KMS-11 (cell line): ENCODE measurements around the gene MITF.

Experiments used
- H2AFZ ChIP-seq: fragments of 200-600 bp; sonication (generic); 2 replicates; pipeline ENCODE4 v1.6.1; 2016; ENCODE audit warnings: antibody characterized with exemption, mixed run types, low read depth
- H3K27ac ChIP-seq: fragments of 200-600 bp; sonication (generic); 2 replicates; pipeline ENCODE4 v1.6.1; 2016; ENCODE audit warnings: mild to moderate bottlenecking, mixed run types
- H3K27me3 ChIP-seq: fragments of 200-600 bp; sonication (generic); 2 replicates; pipeline ENCODE4 v1.6.1; 2017; ENCODE audit warnings: mild to moderate bottlenecking, low read depth, mixed run types, moderate library complexity; ENCODE audit not compliant: insufficient read depth
- H3K36me3 ChIP-seq: fragments of 200-600 bp; sonication (generic); 2 replicates; pipeline ENCODE4 v1.6.1; 2017; ENCODE audit warnings: mild to moderate bottlenecking, mixed run types; ENCODE audit not compliant: insufficient read depth
- H3K4me1 ChIP-seq: fragments of 200-600 bp; sonication (generic); 2 replicates; pipeline ENCODE4 v1.6.1; 2016; ENCODE audit warnings: mild to moderate bottlenecking, low read depth, mixed run types; ENCODE audit not compliant: poor library complexity, severe bottlenecking
- H3K4me2 ChIP-seq: fragments of 200-600 bp; sonication (generic); 2 replicates; pipeline ENCODE4 v1.7.0; 2016; ENCODE audit warnings: mild to moderate bottlenecking, mixed run types
- H3K4me3 ChIP-seq: fragments of 200-600 bp; sonication (generic); IDR thresholded peaks from 2 replicates; pipeline ENCODE4 v1.6.1; 2017; ENCODE audit warnings: low read depth, low read length, mixed read lengths; ENCODE audit not compliant: insufficient read depth
- H3K79me2 ChIP-seq: fragments of 200-600 bp; sonication (generic); 2 replicates; pipeline ENCODE4 v1.6.1; 2016; ENCODE audit warnings: low read depth, mixed run types; ENCODE audit not compliant: insufficient read depth
- H3K9ac ChIP-seq: fragments of 200-600 bp; sonication (generic); 2 replicates; pipeline ENCODE4 v1.6.1; 2016; ENCODE audit warnings: mild to moderate bottlenecking, mixed run types
- H4K20me1 ChIP-seq: fragments of 200-600 bp; sonication (generic); 2 replicates; pipeline ENCODE4 v1.6.1; 2016; ENCODE audit warnings: mild to moderate bottlenecking, mixed run types; ENCODE audit not compliant: insufficient read depth
- TF ChIP-seq, protein P1 (sequence below): fragments of 200-600 bp; sonication (generic); conservative IDR thresholded peaks from 2 replicates; pipeline ENCODE4 v1.6.1; 2017; ENCODE audit warnings: low read depth, mild to moderate bottlenecking, antibody characterized with exemption, low read length, moderate library complexity, mixed read lengths

MITF gene

DNA sequence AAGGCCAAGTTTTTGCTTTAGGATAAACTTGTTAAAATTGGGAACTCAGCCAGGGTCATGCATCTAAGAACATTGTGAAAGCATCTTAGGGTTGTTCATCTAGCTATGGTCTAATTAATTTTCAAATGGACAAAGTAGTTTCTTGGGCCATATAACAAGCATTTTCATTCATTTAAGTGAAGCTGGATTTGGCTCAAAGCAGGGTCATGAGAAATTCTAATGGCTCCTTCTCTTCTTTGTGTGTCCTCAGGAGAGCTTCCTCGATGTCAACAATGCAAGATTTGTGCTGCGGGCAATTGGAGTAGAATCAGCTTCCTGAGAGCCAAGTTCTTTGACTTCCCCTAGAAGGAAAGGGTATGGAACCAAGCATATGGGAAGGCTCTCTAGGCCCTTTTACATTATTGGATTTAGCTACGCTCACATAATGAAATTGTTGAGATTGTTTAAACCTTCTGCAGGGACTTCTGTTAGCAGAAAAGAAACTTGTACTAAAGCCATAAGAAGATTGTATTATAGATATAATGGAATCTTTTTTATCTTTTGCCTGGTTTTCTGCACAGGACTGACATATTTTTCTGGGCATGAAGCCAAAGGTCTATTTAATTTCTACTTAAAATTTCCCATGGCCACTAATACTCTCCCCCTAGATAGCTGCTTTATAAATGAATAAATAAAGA is 258.5 kb downstream of the MITF start:
- TF ChIP-seq, protein P1, sequence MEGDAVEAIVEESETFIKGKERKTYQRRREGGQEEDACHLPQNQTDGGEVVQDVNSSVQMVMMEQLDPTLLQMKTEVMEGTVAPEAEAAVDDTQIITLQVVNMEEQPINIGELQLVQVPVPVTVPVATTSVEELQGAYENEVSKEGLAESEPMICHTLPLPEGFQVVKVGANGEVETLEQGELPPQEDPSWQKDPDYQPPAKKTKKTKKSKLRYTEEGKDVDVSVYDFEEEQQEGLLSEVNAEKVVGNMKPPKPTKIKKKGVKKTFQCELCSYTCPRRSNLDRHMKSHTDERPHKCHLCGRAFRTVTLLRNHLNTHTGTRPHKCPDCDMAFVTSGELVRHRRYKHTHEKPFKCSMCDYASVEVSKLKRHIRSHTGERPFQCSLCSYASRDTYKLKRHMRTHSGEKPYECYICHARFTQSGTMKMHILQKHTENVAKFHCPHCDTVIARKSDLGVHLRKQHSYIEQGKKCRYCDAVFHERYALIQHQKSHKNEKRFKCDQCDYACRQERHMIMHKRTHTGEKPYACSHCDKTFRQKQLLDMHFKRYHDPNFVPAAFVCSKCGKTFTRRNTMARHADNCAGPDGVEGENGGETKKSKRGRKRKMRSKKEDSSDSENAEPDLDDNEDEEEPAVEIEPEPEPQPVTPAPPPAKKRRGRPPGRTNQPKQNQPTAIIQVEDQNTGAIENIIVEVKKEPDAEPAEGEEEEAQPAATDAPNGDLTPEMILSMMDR = no peak
- Histone ChIP-seq H3K36me3 (no peaks in the 10 kb centered on the region), H2AFZ (no peak overlapping the region), H4K20me1 (no peaks in the 10 kb centered on the region), H3K4me2 (no peak overlapping the region), H3K27me3 (no peaks in the 10 kb centered on the region), H3K27ac (no peak overlapping the region), H3K4me3 (no peak overlapping the region), H3K9ac (no peak overlapping the region), H3K79me2 (no peaks in the 10 kb centered on the region), H3K4me1 (no peaks in the 10 kb centered on the region)

DNA sequence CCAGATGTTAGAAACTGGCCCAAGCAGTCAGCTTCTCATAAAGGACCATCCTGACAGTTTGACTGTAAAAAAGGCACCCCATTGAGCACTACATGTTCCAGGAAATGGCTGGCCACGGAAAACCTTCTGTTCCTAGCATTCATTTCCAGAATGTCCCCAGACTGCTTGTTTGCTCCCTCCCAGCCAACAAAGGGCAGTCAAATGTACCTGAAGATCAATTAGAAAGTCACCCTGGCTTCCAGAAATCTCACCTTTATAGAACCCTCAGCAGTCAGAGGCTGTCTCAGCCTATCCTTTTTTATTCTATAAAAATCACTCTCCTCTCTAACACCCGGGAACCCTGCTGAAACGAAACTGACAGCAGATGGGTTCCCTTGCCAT is 259.5 kb downstream of the MITF start:
- no peak overlapping the region for H3K4me2 ChIP-seq
- no peak overlapping the region for H3K9ac ChIP-seq
- TF ChIP-seq, protein P1 = no peak
- H4K20me1 ChIP-seq = no peaks in the 10 kb centered on the region
- H3K4me1 ChIP-seq = no peaks in the 10 kb centered on the region
- no peaks in the 10 kb centered on the region for H3K36me3 ChIP-seq
- no peak overlapping the region for H2AFZ ChIP-seq
- no peaks in the 10 kb centered on the region for H3K27me3 ChIP-seq
- no peak overlapping the region for H3K27ac ChIP-seq
- no peaks in the 10 kb centered on the region for H3K79me2 ChIP-seq
- H3K4me3 ChIP-seq = no peak overlapping the region

DNA sequence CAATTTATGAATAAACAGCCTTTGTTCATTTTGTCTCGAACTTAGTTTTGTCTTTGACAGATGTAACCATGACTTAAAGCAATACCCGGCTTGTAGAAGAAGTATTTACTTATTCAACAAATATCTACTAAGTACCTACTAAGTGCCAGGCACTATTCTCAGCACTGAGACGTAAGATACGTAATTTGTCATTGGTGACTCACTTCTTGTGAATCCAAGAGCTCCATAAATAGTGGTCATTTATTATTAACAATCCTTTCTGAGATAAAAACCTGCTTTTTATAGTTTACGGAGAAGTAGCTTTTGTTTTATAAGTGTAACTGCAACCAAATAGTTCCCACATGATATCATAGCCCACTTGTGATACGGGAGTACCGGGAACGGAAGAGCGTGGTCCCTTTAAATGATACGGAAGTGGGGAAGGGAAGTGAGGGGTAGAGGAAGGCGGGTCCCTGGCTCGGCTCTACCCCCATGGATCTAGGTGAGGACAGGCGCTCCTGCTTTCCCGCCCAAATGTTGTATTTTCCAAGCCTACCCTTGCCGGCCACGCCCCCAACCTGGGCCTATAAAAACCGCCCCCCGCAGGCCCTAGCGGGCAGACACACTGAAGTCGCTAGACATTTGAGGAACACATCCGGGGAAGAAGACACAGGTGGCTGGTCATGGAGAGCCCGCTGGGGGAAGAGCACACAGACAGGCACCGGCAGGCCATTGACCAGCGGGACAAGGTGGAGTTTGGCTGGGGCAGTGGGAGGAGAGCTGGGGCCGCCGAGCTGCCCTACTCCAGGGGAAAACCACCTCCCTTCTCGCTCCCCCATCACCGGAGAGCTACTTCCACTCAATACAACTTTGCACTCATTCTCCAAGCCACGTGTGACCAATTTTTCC is 260.1 kb downstream of the MITF start, which contains the start of gene SAMMSON:
TSS of gene SAMMSON (plus strand) at position 594 of the 888 bp plus-strand sequence.
- Histone ChIP-seq H4K20me1 (no peaks in the 10 kb centered on the region), H3K4me3 (no peak within 1 kb of the TSS), H3K79me2 (no peaks in the 10 kb centered on the region), H3K36me3 (no peaks in the 10 kb centered on the region), H3K27ac (no peak within 1 kb of the TSS), H3K4me2 (no peak within 1 kb of the TSS), H2AFZ (no peak within 1 kb of the TSS), H3K27me3 (no peaks in the 10 kb centered on the region), H3K4me1 (no peaks in the 10 kb centered on the region), H3K9ac (no peak within 1 kb of the TSS)
- TF ChIP-seq, protein P1 = no peak

DNA sequence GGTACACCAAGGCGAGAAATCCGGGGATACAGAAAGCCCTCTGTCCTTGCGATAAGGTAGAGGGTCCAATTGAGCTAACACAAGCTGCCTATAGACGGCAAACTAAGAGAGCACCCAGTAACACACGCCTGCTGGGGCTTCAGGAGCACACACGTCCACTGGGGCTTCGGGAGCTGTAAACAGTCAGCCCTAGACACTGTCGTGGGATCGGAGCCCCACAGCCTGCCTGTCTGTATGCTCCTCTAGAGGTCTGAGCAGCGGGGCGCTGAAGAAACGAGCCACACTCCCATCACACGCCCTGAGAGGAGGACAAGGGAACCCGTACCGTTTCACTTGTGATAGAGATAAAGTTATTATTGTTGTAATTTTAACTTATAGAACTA is 260.8 kb downstream of the MITF start:
- H3K4me1 ChIP-seq = no peaks in the 10 kb centered on the region
- no peak overlapping the region for H2AFZ ChIP-seq
- TF ChIP-seq, protein P1 = no peak
- H3K4me3 ChIP-seq = no peak overlapping the region
- no peaks in the 10 kb centered on the region for H3K27me3 ChIP-seq
- H3K79me2 ChIP-seq = no peaks in the 10 kb centered on the region
- H3K9ac ChIP-seq = no peak overlapping the region
- no peaks in the 10 kb centered on the region for H4K20me1 ChIP-seq
- H3K4me2 ChIP-seq = no peak overlapping the region
- H3K36me3 ChIP-seq = no peaks in the 10 kb centered on the region
- H3K27ac ChIP-seq = no peak overlapping the region
